Measurements from ENCODE around the gene CD24.
A peak's percentile ranks its signal among the peaks of the same experiment; 100 is the strongest.

CD24 gene

DNA sequence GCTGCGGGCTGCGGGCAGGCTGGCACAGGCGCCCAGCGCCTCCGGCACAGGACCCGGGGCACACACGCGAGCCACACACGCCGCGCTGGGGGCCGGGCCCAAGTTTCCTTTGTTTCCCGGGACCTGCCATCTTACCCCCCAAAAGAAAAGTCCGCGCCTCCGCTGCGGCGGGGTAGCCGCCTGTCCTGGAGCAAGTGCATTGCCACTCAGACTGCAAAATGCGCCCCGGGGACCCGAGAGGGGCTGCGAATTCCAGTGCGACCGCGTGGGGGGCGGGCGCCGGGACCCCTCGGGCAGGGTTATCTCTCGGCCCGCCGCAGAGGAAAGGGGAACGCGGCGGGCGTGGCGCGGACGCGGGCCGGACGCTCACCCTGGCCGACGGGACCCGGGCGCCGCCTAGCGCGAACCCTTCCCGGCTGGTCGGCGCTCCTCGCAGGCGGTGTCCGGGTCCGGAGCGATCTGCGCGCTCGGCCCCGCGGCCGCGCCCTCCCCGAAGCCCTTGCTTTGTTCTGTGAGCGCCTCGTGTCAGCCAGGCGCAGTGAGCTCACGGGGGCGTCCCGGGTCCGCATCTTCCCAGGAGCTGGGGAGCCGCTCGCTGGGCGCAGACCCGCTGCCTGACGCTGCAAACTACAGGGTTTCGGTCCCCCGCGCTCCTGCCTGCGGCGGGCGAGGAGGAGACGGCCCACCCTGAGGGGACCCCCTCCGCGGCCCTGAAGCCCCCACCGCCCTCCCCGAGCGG lies 639 bp upstream of the CD24 start:
- Histone ChIP-seq H3K9me3 (ENCODE audit: control insufficient read depth, insufficient read depth, low read depth, low read length) (no peaks in the 10 kb centered on the region), H3K36me3 (ENCODE audit: control insufficient read depth in 2 of 2, insufficient read depth in 1 of 2, low read length in 2 of 2) (no peaks in the 10 kb centered on the region), H3K27ac (ENCODE audit: extremely low read depth, low read depth, low read length) (peak overlapping the region; percentile 70; the same call in 1 of the 2 replicates), H3K4me1 (ENCODE audit: control insufficient read depth, insufficient read depth, low read length) (no peaks in the 10 kb centered on the region), H3K4me3 (ENCODE audit: low read depth, low read length) (peak overlapping the region; percentile 69)
- CTCF ChIA-PET = no interaction called here
- POLR2A ChIA-PET = no interaction called here
- TF ChIP-seq SCRT1 (tag by site-specific recombination; IDR thresholded peaks at IDR 0.05; ENCODE audit: borderline replicate concordance) = no peak
- TF ChIP-seq KLF10 (tag by site-specific recombination; IDR thresholded peaks at IDR 0.05) = peak; percentile 38; the same call in 1 of the 2 replicates
- TF ChIP-seq GLIS1 (tag by site-specific recombination; IDR thresholded peaks at IDR 0.05) = peak; percentile 31; the same call in 1 of the 2 replicates
- peak; percentile 14; the same call in 1 of the 2 replicates for TF ChIP-seq MYNN (tag by site-specific recombination; IDR thresholded peaks at IDR 0.05; ENCODE audit: borderline replicate concordance)
- TF ChIP-seq ZNF529 (tag by site-specific recombination; IDR thresholded peaks at IDR 0.05; ENCODE audit: insufficient replicate concordance) = no peak
- no peak for TF ChIP-seq ZNF670 (tag by site-specific recombination; IDR thresholded peaks at IDR 0.05; ENCODE audit: low read depth)
- TF ChIP-seq TRIM28 (IDR thresholded peaks at IDR 0.05; ENCODE audit: borderline replicate concordance, low read length) = no peak
- TF ChIP-seq ZNF701 (tag by site-specific recombination; IDR thresholded peaks at IDR 0.05) = no peak
- no peak for TF ChIP-seq ZNF354C (tag by site-specific recombination; IDR thresholded peaks at IDR 0.05; ENCODE audit: borderline replicate concordance, low read depth)
- no peak for TF ChIP-seq ZNF555 (tag by site-specific recombination; conservative IDR thresholded peaks at IDR 0.05)
- TF ChIP-seq, protein P1, sequence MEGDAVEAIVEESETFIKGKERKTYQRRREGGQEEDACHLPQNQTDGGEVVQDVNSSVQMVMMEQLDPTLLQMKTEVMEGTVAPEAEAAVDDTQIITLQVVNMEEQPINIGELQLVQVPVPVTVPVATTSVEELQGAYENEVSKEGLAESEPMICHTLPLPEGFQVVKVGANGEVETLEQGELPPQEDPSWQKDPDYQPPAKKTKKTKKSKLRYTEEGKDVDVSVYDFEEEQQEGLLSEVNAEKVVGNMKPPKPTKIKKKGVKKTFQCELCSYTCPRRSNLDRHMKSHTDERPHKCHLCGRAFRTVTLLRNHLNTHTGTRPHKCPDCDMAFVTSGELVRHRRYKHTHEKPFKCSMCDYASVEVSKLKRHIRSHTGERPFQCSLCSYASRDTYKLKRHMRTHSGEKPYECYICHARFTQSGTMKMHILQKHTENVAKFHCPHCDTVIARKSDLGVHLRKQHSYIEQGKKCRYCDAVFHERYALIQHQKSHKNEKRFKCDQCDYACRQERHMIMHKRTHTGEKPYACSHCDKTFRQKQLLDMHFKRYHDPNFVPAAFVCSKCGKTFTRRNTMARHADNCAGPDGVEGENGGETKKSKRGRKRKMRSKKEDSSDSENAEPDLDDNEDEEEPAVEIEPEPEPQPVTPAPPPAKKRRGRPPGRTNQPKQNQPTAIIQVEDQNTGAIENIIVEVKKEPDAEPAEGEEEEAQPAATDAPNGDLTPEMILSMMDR (tag by site-specific recombination; IDR thresholded peaks at IDR 0.05) = no peak
- no peak for TF ChIP-seq GLI2 (tag by site-specific recombination; IDR thresholded peaks at IDR 0.05; ENCODE audit: borderline replicate concordance, low read depth)
- TF ChIP-seq, protein P2, sequence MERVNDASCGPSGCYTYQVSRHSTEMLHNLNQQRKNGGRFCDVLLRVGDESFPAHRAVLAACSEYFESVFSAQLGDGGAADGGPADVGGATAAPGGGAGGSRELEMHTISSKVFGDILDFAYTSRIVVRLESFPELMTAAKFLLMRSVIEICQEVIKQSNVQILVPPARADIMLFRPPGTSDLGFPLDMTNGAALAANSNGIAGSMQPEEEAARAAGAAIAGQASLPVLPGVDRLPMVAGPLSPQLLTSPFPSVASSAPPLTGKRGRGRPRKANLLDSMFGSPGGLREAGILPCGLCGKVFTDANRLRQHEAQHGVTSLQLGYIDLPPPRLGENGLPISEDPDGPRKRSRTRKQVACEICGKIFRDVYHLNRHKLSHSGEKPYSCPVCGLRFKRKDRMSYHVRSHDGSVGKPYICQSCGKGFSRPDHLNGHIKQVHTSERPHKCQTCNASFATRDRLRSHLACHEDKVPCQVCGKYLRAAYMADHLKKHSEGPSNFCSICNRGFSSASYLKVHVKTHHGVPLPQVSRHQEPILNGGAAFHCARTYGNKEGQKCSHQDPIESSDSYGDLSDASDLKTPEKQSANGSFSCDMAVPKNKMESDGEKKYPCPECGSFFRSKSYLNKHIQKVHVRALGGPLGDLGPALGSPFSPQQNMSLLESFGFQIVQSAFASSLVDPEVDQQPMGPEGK (tag by site-specific recombination; IDR thresholded peaks at IDR 0.05) = 0 out of 2 replicates have a peak, but pooled peaks have one; percentile 37
- TF ChIP-seq IKZF3 (tag by site-specific recombination; IDR thresholded peaks at IDR 0.05) = no peak
- TF ChIP-seq, protein P3, sequence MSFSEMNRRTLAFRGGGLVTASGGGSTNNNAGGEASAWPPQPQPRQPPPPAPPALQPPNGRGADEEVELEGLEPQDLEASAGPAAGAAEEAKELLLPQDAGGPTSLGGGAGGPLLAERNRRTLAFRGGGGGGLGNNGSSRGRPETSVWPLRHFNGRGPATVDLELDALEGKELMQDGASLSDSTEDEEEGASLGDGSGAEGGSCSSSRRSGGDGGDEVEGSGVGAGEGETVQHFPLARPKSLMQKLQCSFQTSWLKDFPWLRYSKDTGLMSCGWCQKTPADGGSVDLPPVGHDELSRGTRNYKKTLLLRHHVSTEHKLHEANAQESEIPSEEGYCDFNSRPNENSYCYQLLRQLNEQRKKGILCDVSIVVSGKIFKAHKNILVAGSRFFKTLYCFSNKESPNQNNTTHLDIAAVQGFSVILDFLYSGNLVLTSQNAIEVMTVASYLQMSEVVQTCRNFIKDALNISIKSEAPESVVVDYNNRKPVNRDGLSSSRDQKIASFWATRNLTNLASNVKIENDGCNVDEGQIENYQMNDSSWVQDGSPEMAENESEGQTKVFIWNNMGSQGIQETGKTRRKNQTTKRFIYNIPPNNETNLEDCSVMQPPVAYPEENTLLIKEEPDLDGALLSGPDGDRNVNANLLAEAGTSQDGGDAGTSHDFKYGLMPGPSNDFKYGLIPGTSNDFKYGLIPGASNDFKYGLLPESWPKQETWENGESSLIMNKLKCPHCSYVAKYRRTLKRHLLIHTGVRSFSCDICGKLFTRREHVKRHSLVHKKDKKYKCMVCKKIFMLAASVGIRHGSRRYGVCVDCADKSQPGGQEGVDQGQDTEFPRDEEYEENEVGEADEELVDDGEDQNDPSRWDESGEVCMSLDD (tag by site-specific recombination; IDR thresholded peaks at IDR 0.05) = 0 out of 2 replicates have a peak, but pooled peaks have one; percentile 24
- TF ChIP-seq, protein P4, sequence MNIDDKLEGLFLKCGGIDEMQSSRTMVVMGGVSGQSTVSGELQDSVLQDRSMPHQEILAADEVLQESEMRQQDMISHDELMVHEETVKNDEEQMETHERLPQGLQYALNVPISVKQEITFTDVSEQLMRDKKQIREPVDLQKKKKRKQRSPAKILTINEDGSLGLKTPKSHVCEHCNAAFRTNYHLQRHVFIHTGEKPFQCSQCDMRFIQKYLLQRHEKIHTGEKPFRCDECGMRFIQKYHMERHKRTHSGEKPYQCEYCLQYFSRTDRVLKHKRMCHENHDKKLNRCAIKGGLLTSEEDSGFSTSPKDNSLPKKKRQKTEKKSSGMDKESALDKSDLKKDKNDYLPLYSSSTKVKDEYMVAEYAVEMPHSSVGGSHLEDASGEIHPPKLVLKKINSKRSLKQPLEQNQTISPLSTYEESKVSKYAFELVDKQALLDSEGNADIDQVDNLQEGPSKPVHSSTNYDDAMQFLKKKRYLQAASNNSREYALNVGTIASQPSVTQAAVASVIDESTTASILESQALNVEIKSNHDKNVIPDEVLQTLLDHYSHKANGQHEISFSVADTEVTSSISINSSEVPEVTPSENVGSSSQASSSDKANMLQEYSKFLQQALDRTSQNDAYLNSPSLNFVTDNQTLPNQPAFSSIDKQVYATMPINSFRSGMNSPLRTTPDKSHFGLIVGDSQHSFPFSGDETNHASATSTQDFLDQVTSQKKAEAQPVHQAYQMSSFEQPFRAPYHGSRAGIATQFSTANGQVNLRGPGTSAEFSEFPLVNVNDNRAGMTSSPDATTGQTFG (tag by site-specific recombination; IDR thresholded peaks at IDR 0.05; ENCODE audit: borderline replicate concordance) = no peak
- TF ChIP-seq BCL11A (tag by site-specific recombination; IDR thresholded peaks at IDR 0.05; ENCODE audit: low read depth) = no peak
- TF ChIP-seq BCL11B (tag by site-specific recombination; IDR thresholded peaks at IDR 0.05; ENCODE audit: low read depth) = no peak
- TF ChIP-seq, protein P5, sequence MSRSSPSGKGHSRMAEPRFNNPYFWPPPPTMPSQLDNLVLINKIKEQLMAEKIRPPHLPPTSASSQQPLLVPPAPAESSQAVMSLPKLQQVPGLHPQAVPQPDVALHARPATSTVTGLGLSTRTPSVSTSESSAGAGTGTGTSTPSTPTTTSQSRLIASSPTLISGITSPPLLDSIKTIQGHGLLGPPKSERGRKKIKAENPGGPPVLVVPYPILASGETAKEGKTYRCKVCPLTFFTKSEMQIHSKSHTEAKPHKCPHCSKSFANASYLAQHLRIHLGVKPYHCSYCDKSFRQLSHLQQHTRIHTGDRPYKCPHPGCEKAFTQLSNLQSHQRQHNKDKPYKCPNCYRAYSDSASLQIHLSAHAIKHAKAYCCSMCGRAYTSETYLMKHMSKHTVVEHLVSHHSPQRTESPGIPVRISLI (tag by site-specific recombination; IDR thresholded peaks at IDR 0.05) = no peak
- TF ChIP-seq ZIC2 (tag by site-specific recombination; IDR thresholded peaks at IDR 0.05) = peak; percentile 57
- TF ChIP-seq SP3 (tag by site-specific recombination; IDR thresholded peaks at IDR 0.05) = no peak
- 0 out of 2 replicates have a peak, but pooled peaks have one; percentile 4 for TF ChIP-seq ZEB2 (tag by site-specific recombination; IDR thresholded peaks at IDR 0.05)
- no peak for TF ChIP-seq EGR2 (tag by site-specific recombination; IDR thresholded peaks at IDR 0.05; ENCODE audit: low read depth)
- no peak for TF ChIP-seq ZNF426 (tag by site-specific recombination; IDR thresholded peaks at IDR 0.05)
- no peak for TF ChIP-seq ZNF133 (tag by site-specific recombination; IDR thresholded peaks at IDR 0.05)

Measured in HEK293 (cell line).